HepG2 (cell line): Measurements from ENCODE around the gene ARHGAP5. TPM values are rescaled to one million over a fixed set of nuclear protein-coding genes. Genes with fewer than 3 reads are reported as not detected.

Source experiments
- AGO2 ChIP-seq: fragments of 200-400 bp; formaldehyde crosslinking; optimal IDR thresholded peaks from 2 replicates; pipeline ENCODE3; 2017; ENCODE audit warnings: mild to moderate bottlenecking, low read depth, low read length, moderate library complexity
- CCAR2 ChIP-seq: fragments of 200-400 bp; formaldehyde crosslinking; optimal IDR thresholded peaks from 2 replicates; pipeline ENCODE3; 2018; ENCODE audit warnings: low read depth, mild to moderate bottlenecking, low read length, moderate library complexity
- CENPT ChIP-seq: sonication (generic); formaldehyde crosslinking; IDR thresholded peaks from 2 replicates; pipeline ENCODE4 v1.8.0; 2022; ENCODE audit warnings: low read depth, mild to moderate bottlenecking, moderate library complexity, missing genetic modification reagents
- FOXK1 ChIP-seq: sonication (generic); formaldehyde crosslinking; IDR thresholded peaks from 2 replicates; pipeline ENCODE4 v1.4.0; 2020; ENCODE audit warnings: low read depth, missing genetic modification reagents, borderline replicate concordance
- PITX1 ChIP-seq: sonication (generic); formaldehyde crosslinking; IDR thresholded peaks from 2 replicates; pipeline ENCODE4 v1.5.1; 2020; ENCODE audit warnings: mild to moderate bottlenecking, missing genetic modification reagents
- PPARG ChIP-seq: conservative IDR thresholded peaks from 2 replicates; pipeline ENCODE4 v1.6.1; 2016; ENCODE audit warnings: missing biosample characterization, missing genetic modification reagents
- PTBP1 ChIP-seq: fragments of 200-400 bp; formaldehyde crosslinking; IDR thresholded peaks from 2 replicates; pipeline ENCODE4 v1.6.1; 2018; ENCODE audit warnings: low read length, low read depth; ENCODE audit not compliant: poor library complexity, severe bottlenecking
- ZBTB33 ChIP-seq: sonication (generic); formaldehyde crosslinking; IDR thresholded peaks from 2 replicates; pipeline ENCODE4 v1.4.0; 2020; ENCODE audit warnings: missing genetic modification reagents
- ZBTB46 ChIP-seq: sonication (generic); formaldehyde crosslinking; IDR thresholded peaks from 2 replicates; pipeline ENCODE4 v1.4.0; 2020; ENCODE audit warnings: mild to moderate bottlenecking, missing genetic modification reagents, borderline replicate concordance
- ZNF18 ChIP-seq: sonication (generic); formaldehyde crosslinking; IDR thresholded peaks from 2 replicates; pipeline ENCODE4 v1.8.0; 2022; ENCODE audit warnings: mild to moderate bottlenecking, missing genetic modification reagents; ENCODE audit not compliant: insufficient replicate concordance
- ZNF609 ChIP-seq: sonication (generic); formaldehyde crosslinking; IDR thresholded peaks from 2 replicates; pipeline ENCODE4 v1.4.0; 2020; ENCODE audit warnings: mild to moderate bottlenecking, missing genetic modification reagents, borderline replicate concordance
- ZNF720 ChIP-seq: sonication (generic); formaldehyde crosslinking; IDR thresholded peaks from 2 replicates; pipeline ENCODE4 v1.4.0; 2020; ENCODE audit warnings: missing genetic modification reagents
- ZNF777 ChIP-seq: sonication (generic); formaldehyde crosslinking; IDR thresholded peaks from 2 replicates; pipeline ENCODE4 v1.4.0; 2020; ENCODE audit warnings: missing genetic modification reagents
- ZNF850 ChIP-seq: sonication (generic); formaldehyde crosslinking; conservative IDR thresholded peaks from 2 replicates; pipeline ENCODE4 v1.9.0; 2021; ENCODE audit warnings: mild to moderate bottlenecking, missing genetic modification reagents
- polyA plus RNA-seq, 8 experiments: library from polyadenylated mRNA; depleted of rRNA in 3 of 8; stranded (reverse) in 7 of 8; unstranded in 1 of 8; fragments of >200 nt; fragmentation: Illumina TruSeq in 4 of 8; extraction: Trizol in 4 of 8; gene quantifications; 2 replicates each; pipeline versions ENCODE4 v1.2.1 to v1.2.3, GENCODE V29; 2011 to 2016; ENCODE audit warnings: low read depth in 4 of 8, missing spikeins in 1 of 8, mixed read lengths in 1 of 8; ENCODE audit not compliant: insufficient read depth in 1 of 8
- total RNA-seq, 5 experiments: library from RNA; depleted of rRNA; stranded (reverse); fragments of >200 nt; fragmentation: Illumina TruSeq; extraction: Trizol; gene quantifications; 2 replicates each; pipeline ENCODE4 v1.2.3, GENCODE V29; 2016; ENCODE audit warnings: low read depth in 1 of 5

The ARHGAP5 gene
- total and polyA plus RNA-seq, 2 of the 13 experiments (the other 11 are each of a cell fraction or from before 2014, with no cell fraction given) = 33.7 to 144 TPM

GRCh38 chr14:32201193-32201815 lies 124.2 kb downstream of the ARHGAP5 start (continued):
- peak; percentile 88 for TF ChIP-seq ZNF609 (CRISPR knock-in tag)
- TF ChIP-seq ZBTB46 (CRISPR knock-in tag) = 0 out of 2 replicates have a peak, but pooled peaks have one; percentile 49
- TF ChIP-seq PPARG (CRISPR knock-in tag) = no peak; the same call in 1 of the 2 replicates
- peak; percentile 90 for TF ChIP-seq ZNF18 (CRISPR knock-in tag)
- TF ChIP-seq PTBP1 = no peak
- TF ChIP-seq CCAR2 = no peak
- TF ChIP-seq CENPT (CRISPR knock-in tag) = peak; percentile 41; the same call in 1 of the 2 replicates
- TF ChIP-seq FOXK1 (CRISPR knock-in tag) = peak; percentile 81; the same call in 1 of the 2 replicates
- TF ChIP-seq ZNF850 (CRISPR knock-in tag) = peak; percentile 85
- TF ChIP-seq AGO2 = peak; percentile 91
- peak; percentile 100 for TF ChIP-seq ZNF777 (CRISPR knock-in tag)
- TF ChIP-seq ZNF720 (CRISPR knock-in tag) = no peak; the same call in 1 of the 2 replicates
- TF ChIP-seq ZBTB33 = no peak; the same call in 1 of the 2 replicates
- peak; percentile 92 for TF ChIP-seq PITX1 (CRISPR knock-in tag)
